ENCODE results near the gene GSDMA.
A peak's percentile ranks its signal among the peaks of the same experiment; 100 is the strongest.
"Not testable (repeated sequence)": the region's sequence is repeated elsewhere in the genome, so short reads cannot be mapped to it uniquely, and the experiment has no call there.

GSDMA gene

DNA sequence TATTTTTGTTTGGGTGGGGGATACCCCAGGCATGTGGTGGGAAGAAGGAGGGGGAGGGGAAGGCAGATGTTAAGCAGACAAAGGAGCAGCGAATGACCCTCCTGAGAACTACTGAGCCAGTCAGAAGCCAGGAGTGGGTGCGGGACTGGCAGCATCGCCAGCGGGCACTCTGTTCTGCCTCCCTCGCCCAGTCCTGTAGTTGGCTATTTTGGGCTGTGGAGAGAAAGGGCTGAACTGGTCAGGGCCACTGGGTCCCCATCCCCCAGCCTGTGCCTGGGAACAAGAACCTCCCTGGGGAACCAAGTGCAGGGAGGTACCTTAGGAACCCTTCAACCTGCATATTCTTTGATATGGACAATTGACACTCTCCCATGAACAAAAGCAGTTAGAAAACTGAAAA is 28.9 kb upstream of the GSDMA start:
- no peak for DNase-seq

DNA sequence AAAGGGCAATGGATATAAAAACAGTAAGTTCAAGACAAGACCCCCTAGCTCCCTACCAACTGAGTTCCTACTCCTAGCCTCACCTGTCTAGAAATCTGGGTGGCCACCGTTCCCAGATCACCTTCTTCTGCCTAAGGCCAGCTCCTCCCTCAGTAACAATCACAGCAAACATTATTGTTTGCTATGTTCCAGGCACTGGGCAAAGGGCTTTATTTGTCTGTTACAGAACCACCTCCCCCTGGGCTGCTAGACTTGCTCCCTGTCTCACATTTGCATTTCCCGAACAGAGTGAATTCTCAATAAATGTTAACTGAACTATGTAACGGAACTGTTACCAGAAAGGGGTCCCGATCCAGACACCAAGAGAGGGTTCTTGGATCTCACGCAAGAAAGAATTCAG is 28.5 kb upstream of the GSDMA start:
- DNase-seq: no peak

DNA sequence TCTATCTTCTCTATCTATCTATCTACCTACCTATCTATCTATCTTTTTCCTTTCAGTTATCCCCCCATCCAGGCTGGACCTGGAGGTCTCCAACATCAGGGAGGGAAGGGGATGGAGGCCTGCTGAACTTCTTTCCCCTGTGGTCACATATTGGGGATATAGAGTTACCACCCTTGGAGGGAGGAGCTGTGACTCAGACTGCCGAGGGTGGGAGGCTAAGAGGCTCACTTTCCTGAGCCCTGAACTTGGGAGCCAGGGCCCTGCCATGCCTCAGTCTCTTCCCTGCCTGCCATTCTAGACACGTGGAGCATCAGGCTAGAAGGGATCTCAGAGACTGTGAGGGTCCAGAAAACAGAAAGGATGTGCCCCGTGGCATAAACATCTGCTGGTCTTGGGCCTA is 26.9 kb upstream of the GSDMA start:
- DNase-seq: no peak

DNA sequence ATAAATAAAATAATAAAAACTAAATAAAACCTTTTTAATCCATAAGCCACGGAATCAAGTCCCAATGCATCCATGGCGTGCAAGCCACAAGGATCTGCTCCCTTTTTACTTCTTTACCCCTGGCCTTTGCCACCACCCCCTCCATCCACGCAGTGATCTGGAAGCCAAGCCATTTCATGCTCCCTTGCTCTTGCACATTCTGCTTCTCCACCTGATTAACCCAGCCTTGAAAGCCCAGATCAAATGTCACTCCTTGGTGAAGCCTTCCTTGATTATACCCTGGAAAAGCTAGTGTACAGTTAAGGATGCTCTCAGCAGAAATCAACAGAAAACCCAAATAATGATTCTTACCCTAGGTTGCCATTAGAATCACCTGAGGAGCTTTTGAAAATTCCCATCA is 25.4 kb upstream of the GSDMA start:
- DNase-seq: no peak

DNA sequence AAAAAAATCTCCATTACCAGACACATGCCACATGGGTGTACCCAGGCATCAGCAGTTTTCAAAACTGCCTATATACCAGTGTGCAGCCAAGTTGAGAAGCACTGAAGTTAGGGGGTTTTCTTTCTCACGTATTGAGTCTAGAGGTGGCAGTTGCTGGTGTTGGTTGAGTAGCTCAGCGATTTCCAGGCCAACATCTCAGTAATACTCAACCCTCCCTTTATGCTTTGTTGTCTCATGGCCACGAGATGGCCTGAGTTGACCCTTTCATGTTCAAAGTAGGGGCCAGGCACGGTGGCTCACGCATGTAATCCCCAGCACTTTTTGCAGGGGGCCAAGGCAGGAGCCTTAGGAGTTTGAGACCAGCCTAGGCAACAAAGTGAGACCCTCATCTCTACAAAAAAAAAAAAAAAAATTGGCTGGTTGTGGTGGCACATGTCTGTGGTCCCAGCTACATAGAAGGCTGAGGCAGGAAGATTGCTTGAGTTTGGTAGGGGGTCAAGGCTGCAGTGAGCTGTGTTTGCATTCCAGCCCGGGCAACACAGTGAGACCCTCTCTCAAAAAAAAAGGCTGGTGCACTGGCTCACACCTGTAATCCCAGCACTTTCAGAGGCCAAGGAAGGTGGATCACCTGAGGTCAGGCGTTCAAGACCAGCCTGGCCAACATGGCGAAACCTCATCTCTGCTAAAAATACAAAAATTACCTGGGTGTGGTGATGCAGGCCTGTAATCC is 24.5 kb upstream of the GSDMA start:
- DNase-seq: no peak

DNA sequence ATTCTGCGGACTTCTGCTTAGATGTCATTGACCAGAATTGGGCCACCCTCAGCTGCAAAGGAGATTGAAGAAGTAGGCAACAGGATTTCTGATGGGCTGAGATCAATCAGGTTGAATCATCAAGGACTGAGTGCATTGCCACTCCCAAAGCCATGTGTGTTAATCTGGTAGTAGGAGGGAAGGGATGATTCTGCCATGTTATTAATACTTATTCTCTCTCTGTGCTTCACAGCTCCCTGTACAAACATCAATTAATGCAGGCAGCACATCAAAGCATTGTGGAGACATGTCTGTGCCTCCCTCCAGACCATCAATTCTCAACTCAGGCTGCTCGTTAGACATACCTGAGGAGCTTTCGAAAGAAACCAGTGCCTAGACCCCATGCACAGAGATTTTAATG is 23.7 kb upstream of the GSDMA start:
- no peak for DNase-seq

DNA sequence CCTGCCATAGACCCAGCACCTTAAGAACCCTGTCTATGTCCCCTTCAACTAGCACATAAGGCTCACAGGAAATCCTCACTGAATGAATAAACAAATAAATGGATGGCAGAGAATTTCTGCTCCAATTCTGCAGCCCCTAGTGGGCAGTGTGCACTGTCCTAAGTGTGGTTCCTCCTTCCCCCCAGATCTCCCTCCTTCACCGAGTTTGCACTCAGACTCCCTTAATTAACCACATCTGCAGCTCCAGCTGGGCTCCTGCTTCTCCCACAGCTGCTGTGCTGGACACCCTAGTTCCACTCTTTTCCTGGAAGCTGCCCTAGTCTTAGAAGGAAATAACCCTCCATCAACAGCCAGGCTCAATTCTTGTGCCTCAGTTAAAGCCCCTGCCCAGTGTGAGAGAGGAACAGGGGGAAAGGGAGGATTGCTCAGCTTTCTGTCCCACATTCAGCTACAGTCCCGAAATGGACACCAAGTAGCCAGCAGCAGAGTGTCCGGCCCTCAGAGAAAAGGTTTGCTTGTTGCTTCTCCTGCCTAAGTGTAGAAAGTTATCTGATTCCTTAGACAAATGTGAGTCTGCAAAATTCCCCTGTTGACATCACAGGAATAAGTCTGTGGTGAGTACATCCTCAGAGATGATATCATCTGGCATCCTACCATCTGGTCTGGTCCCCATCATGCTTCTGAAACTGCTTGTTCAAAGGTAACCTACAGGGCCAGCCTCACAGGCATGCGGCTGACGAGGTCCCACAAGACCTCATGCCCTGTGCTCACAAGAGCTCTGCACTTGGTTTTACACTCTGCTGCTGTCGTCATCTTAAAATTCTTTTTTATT is 23.0 kb upstream of the GSDMA start:
- DNase-seq: no peak

DNA sequence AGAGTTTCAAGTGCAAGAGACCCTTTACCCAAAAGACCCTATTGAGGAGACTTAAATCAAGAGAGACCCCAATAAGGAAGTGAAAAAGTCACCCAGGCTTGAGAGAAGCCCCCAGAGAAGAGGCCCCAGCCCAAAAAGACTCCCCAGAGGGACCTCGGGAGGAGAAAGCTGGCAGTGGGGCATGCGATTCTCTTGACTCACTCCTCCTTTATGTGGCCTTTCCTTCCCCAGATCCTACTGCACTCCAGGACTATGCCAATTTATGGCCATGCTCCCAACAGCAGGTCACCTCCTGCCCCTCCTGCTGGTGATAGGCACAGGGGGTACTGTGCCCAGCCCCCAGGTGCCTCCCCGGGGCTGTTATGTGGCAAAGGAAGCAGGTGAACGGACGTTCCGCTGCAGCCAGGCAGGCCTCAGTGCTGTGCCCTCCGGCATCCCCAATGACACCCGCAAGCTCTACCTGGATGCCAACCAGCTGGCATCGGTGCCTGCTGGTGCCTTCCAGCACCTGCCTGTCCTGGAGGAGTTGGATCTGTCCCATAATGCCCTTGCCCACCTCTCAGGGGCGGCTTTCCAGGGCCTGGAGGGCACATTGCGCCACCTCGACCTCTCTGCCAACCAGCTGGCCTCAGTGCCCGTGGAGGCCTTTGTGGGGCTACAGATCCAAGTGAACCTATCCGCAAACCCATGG is 19.0 kb upstream of the GSDMA start:
- no peak for DNase-seq

DNA sequence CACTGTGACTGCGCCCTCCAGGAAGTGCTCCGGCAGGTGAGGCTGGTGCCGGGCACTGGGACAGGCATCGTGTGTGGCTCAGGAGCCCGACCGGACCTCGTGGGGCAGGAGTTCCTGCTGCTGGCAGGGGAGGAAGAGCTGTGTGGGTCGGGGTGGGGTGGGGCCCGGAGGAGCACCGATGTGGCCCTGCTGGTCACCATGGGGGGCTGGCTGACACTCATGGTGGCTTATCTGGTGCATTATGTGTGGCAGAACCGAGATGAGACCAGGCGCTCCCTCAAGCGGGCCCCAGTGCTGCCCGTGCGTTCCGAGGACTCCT is 18.5 kb upstream of the GSDMA start:
- no peak for DNase-seq

DNA sequence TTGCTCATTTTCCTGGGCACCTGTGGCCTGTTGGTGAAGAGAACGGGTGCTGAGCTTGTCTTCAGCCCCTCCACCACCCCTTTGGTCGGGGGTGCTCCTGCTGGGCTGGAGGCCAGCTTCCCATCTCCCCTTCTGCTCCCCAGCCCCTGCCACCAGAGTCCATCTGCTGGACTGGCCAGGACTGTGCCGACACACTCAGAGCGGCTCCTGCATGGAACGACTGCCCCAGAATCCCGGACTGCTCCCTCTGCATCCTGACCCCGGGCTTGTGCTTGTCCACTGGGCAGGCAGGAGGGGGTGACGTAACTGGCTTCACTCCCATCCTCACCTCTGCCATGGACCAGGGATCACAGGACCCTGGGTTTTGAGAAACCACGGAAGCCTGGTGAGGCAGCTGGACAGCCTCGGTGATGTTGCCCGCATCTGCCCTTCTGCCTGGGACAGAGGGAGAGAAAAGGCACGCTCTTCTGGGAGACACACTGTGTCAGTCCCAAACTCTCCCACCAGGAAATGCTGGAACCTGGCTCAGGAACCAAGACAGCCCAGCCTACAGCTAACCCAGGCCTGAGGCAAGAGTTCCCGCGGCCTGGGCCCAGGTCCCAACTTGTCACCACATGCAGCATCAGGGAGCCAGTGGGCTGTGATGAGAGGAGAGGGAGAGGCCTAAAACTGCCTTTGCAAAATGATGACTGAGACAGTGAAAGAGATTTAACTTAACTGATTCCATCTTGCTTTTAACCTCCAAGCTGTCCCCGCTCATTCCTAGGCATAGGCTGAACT is 16.1 kb upstream of the GSDMA start:
- no peak for DNase-seq

DNA sequence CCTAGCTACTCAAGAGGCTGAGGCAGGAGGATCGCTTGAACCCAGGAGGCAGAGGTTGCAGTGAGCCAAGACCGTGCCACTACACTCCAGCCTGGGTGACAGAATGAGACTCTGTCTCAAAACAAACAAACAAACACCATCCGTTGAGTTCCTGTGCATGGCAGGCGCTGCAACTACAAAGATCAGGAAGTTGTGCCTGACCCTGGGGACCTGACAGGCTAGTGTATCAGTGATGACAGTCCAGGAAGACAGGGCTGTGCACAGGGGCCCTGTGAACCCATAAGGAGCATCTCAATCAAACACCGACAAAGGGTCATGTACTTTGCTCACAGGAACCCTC is 14.3 kb upstream of the GSDMA start:
- DNase-seq: not testable (repeated sequence)

DNA sequence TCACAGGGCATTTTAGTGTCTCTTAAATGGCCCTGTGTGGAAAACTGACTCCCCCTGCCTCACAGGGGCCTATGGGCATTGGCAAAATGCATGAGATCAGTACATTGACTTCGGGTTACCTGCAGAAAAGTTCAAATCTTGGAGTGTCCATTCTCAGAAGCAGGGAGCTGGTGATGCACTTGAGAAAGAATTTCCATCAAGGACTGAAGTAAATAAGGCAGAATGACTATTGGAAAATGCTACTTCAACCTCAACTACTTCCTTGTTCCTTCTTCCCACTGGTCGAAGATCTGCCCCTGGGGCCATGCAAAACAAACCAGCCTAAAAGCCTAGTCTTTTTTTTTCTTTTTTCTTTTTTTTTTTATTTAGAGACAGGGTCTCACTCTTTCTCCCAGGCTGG is 13.8 kb upstream of the GSDMA start:
- DNase-seq: no peak

DNA sequence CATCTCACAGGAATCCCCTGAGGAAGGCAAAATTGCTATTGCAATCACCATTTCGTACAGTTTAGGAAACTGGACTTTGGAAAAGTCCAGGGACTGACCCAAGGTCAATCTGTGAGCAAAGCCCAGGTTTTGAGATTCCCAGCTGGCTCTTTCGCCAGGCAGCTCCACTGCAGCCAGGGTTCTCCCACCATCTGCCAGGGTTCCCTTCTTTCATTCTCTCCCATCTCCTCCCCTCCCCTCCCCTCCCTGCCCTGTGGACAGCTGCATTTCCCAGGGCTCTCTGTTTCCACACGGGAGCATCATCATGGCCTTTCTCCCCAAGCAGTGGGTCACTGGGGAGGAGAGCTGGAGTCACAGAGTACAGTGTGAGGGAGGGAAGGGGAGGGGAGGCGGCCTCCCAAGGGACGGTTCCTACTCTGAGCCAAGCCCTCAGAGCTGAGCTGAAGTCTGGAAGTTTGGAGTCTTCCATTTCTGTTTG is 11.9 kb upstream of the GSDMA start:
- no peak for DNase-seq

DNA sequence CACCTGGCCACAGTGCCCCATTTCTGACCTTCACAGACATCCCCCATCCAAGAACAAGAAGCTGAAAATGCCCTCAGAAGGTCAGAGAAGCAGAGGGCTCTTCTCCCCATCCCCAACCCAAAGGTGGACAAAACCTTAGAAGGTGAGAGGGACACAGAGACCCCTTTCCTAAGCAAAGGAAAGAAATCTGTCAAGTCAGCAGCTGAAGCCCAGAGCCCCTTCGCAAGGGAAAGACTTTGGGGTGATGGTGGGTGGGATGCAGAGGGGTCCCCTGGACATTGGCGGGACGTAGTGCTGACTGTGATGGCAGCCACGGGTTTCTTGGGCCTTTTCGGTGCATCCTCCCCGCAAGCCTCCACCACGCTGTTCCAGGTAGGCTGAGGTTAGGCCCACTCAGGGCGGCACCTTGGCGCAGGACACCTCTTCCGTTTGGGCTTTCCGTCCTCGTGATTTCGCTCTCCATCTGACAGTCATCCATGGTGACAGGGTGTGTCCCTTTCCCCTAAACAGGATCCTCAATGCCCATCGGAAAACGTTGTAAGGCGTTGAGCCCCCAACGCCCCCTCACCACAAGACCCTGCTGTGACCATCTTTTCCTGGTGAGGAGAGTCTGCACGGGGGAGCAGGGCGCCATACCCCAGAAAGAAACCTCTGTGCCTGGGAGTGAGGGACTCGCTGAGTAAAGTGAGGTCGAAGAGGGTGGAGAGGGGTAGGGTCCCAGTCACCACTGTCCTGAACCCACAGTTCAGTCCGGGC is 10.7 kb upstream of the GSDMA start:
- no peak for DNase-seq

DNA sequence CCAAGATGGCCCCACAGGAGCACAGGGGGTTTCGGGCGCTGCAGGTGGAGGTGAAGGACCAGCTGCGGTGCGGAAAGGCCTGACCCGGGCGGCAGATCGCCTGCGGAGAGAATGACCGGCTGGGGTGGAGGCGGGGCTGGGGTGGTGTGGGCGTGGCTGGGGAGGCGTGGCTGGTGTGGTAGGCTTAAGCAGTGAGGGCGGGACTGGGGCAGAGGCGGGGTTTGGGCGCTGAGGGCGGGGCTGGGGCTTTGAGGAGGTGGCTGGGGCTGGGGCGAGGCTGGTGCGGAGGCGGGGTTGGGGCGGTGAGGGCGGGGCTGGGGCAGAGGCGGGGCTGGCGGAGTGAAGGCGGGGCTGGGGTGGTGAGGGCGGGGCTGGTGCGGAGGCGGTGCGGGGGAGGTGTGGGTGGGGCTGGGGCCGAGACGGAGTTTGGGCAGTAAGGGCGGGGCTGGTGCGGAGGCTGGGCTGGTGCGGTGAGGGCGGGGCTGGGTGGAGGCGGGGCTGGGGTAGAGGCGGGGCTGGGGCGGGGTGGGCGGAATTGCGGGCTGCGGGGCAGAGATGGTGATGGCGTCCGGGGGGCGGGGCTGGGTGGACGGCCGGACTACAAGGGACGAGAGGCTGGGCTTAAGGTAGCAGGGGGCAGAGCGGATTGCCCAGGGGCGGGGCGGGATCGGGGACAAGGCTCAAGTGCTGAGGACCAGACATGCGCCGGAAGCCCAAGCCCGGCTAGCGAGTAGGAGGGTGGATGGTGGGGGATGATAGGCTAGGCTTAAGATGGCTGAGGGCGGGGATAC is 9.9 kb upstream of the GSDMA start:
- DNase-seq: peak; percentile 63

DNA sequence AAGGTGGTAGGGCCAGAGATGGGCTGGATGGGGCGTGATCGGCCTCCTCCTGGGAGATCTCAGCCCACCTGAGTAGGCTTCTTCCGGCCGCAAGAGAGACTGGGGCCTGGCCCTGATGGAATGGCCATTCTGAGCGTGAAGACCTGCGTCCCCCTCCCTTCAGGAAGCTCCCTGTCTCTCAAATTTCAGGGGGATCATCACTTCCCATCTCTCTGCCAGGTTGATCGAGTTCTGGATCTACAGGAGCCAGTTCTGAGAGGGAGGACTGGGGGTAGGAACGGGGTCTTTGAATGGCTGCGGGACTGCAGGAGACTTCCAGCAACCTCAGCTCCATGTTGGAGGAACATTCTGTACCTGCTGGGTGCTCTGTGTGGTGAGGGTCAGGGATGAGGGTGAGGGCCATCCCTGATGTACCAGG is 9.3 kb upstream of the GSDMA start:
- no peak for DNase-seq

DNA sequence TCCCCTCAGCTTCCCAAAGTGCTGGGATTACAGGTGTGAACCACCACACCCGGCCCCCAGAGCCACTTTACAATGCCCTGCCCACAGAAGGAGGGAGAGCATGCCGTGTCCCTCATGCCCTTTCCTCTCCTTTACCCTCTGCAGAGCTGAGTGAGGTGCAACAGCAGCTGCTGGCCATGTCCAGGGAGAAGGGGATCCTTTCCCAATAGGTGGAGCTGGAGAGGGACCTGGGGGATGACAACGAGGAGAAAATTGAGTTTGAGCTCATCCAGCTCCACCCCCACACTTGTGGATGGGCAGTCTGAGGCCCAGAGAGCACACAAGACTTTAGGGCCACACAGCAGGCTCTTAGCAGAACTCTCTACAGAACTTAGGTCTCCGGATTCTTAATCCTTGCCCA is 7.9 kb upstream of the GSDMA start:
- DNase-seq: no peak

DNA sequence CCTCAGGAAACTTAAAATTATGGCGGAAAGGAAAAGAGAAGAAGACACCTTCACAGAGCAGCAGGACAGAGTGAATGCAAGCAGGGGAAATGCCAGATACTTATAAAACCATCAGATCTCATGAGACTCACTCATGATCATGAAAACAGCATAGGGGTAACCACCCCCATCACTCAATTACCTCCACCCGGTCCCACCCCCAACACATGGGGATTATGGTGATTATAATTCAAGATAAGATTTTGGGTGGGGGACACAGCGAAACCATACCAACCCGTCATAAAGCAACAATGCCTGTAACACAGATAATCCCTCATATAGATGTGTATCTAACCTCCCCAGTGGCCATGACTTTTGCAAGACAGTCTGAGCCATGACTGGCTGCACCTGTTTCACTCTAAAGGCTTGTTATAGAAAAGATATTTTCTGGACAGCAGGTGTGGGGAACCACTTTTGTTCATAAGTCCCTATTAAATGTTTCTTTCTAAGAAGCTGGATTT is 7.0 kb upstream of the GSDMA start:
- DNase-seq: no peak

DNA sequence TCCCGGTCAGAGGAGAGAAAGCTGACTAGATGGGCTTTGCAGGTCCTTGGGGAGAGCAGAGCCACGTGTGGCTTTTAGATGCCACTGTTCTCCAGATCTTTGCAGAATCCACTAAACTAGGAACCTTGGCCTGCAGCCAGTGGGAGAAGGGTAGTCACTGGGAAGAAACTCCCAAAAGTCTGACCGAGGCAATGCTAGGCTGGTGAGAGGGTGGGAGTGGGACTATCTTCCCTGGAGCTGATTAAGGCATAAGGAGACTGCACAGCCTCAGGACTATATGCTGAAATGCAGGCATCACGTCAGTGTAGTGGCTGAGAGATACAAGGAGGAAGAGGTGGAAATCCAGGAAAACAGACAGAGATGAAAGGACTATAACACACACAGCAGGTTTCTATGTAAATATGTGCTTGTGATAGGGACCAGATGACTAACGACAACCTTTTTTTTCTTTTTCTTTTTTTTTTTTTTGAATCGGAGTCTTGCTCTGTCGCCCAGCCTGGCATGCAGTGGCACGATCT is 2.2 kb upstream of the GSDMA start:
- DNase-seq: no peak

DNA sequence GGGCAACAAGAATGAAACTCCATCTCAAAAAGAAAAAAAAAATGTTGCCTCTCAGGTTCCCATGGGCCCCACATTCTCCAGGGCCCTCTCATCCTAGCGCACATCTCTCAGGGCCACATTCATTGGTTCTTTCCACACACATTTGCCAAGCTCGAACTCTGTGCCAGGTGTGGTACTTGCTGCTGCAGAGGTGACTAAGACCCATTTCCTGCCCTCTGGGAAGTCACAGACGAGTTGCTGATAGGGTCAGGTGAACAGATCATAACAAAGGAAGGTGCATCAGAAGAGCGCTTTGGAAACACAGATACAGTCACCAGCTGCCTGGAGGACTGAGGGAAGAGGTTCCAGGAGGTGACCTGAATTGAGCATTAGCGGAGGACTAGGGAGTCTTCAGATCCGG is 1.0 kb downstream of the GSDMA start:
- no peak for DNase-seq

DNA sequence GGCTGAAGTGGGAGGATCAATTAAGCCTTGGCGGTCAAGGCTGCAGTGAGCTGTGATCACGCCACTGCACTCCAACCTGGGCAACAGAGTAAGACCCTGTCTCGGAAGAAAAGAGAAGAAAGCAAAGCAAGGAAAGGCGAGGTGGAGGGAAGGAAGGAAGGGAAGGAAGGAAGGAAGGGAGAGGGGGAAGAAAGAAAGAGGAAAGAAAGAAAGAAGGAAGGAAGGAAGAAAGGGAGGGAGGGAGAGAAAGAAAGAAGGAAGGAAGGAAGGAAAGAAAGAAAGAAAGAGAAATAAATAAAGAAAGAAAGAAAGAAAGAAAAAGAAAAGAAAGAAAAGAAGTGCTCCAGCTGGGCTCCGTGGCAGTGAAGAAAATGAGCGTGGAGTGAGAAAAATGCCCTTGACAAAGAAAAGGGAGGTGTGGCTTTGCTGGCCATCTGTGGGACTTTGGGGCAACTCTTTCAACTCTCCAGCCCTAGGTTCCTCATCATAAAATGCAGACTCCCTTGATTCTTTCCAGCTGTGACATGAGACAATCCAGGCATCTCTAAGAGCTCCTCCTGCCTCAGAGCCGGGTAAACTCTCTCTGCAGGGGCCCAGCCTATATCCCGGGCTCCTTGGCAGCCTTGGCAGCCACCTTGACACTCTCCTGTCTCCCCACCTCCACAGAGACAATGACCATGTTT is 2.4 kb downstream of the GSDMA start:
- DNase-seq: no peak

Measured in NCI-H2081 treated with DMSO at 0.1 percent for 48 hours (cell line).